ENCODE results near the gene GNPTAB.

GRCh38 chr12:101764051-101764792 is 66.5 kb downstream of the GNPTAB start:
- TF ChIP-seq, protein P1, sequence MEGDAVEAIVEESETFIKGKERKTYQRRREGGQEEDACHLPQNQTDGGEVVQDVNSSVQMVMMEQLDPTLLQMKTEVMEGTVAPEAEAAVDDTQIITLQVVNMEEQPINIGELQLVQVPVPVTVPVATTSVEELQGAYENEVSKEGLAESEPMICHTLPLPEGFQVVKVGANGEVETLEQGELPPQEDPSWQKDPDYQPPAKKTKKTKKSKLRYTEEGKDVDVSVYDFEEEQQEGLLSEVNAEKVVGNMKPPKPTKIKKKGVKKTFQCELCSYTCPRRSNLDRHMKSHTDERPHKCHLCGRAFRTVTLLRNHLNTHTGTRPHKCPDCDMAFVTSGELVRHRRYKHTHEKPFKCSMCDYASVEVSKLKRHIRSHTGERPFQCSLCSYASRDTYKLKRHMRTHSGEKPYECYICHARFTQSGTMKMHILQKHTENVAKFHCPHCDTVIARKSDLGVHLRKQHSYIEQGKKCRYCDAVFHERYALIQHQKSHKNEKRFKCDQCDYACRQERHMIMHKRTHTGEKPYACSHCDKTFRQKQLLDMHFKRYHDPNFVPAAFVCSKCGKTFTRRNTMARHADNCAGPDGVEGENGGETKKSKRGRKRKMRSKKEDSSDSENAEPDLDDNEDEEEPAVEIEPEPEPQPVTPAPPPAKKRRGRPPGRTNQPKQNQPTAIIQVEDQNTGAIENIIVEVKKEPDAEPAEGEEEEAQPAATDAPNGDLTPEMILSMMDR (conservative IDR thresholded peaks at IDR 0.05 in 1 of 2, IDR thresholded peaks at IDR 0.05 in 1 of 2; ENCODE audit: extremely low read depth in 1 of 2, insufficient read depth in 1 of 2, low read depth in 1 of 2, low read length in 2 of 2): no peak
- TF ChIP-seq EZH2 (IDR thresholded peaks at IDR 0.05; ENCODE audit: borderline replicate concordance, low read length): no peak

All from mammary epithelial cell (primary cell).